Right lobe of liver (tissue), 6 donors: ENCODE data around the gene AGPAT2. TPM values are rescaled to one million over a fixed set of nuclear protein-coding genes. Genes with fewer than 3 reads are reported as not detected.

ENCODE experiments used
- ATAC-seq, 4 donors: fragments of 200-7000 bp; cut with Tn5 transposase; one replicate each; pipeline ENCODE4 v1.9.1; 2020; ENCODE audit warnings: mild to moderate bottlenecking in 4 of 4, moderate library complexity in 4 of 4
- DNase-seq, 3 donors: peaks; one replicate each; pipeline ENCODE4 v3.0.0-alpha.2; 2020
- H3K27ac ChIP-seq, 3 donors: fragments of 200-600 bp; one replicate each; pipeline ENCODE4 v1.8.0; 2022
- H3K27me3 ChIP-seq, 2 donors: fragments of 200-600 bp; one replicate each; pipeline ENCODE4 v1.8.0; 2022
- H3K36me3 ChIP-seq, 4 donors: fragments of 200-600 bp; sonication (generic) in 1 of 4; one replicate each; pipeline versions ENCODE4 v1.5.1 to v1.8.0; 2017 to 2022; ENCODE audit warnings: control low read depth in 1 of 4
- H3K4me1 ChIP-seq, 4 donors: fragments of 200-600 bp; sonication (generic) in 1 of 4; one replicate each; pipeline versions ENCODE4 v1.5.1 to v1.8.0; 2017 to 2022; ENCODE audit warnings: control low read depth in 1 of 4
- H3K4me3 ChIP-seq, 3 donors: fragments of 200-600 bp; one replicate each; pipeline ENCODE4 v1.8.0; 2022
- H3K9me3 ChIP-seq, 4 donors: fragments of 200-600 bp; sonication (generic) in 1 of 4; one replicate each; pipeline versions ENCODE4 v1.5.1 to v1.8.0; 2017 to 2022; ENCODE audit warnings: control low read depth in 1 of 4
- POLR2A ChIP-seq: fragments of 450-650 bp; IDR thresholded peaks from one replicate; pipeline ENCODE4 v1.6.1; 2017; ENCODE audit warnings: antibody characterized with exemption, mild to moderate bottlenecking
- WGBS: methylation state at CpG from one replicate; pipeline ENCODE4 v1.1.6; 2018; ENCODE audit warnings: low coverage, low lambda C conversion rate; ENCODE audit not compliant: insufficient coverage; ENCODE audit errors: missing lambda C conversion rate; 5-methylcytosine and 5-hydroxymethylcytosine counted together
- intact Hi-C, 2 donors: fragments of 100-400 bp; cut with DNase I; formaldehyde crosslinking; loops; one replicate each; pipeline versions ENCODE4 v1.11.2 to v1.14.1; 2022
- total RNA-seq, 6 experiments: library from RNA; depleted of rRNA in 2 of 6; stranded (reverse); fragments of >200 nt in 2 of 6; fragmentation: NEBNext Ultra II Directional in 3 of 6; extraction: Animal tissue kit (Norgen Biotek cat#: 25700) in 3 of 6; gene quantifications; one replicate each; pipeline versions ENCODE4 v1.1.0 to v1.2.4, GENCODE V29; 2016 to 2023
- TF ChIP-seq, protein P1 (sequence below), 4 donors: fragments of 200-600 bp in 3 of 4; fragments of 450-650 bp in 1 of 4; IDR thresholded peaks; one replicate each; pipeline versions ENCODE4 v1.5.1 to v1.8.0; 2016 to 2022; ENCODE audit warnings: antibody characterized with exemption in 4 of 4, mild to moderate bottlenecking in 2 of 4
- donor health status: DM: no; HTN: yes; CAD: no.
- donor health status: DM: no; HTN: no; CAD: no.
- donor health status: DM: no; HTN: no; CAD: no.
- donor health status: DM: no; HTN: yes; CAD: no.
- donor health status: DM: no; HTN: yes; CAD: no.

AGPAT2 gene
- total RNA-seq, 6 experiments from 2014 or later, result 117 to 379 (median 184) TPM

DNA sequence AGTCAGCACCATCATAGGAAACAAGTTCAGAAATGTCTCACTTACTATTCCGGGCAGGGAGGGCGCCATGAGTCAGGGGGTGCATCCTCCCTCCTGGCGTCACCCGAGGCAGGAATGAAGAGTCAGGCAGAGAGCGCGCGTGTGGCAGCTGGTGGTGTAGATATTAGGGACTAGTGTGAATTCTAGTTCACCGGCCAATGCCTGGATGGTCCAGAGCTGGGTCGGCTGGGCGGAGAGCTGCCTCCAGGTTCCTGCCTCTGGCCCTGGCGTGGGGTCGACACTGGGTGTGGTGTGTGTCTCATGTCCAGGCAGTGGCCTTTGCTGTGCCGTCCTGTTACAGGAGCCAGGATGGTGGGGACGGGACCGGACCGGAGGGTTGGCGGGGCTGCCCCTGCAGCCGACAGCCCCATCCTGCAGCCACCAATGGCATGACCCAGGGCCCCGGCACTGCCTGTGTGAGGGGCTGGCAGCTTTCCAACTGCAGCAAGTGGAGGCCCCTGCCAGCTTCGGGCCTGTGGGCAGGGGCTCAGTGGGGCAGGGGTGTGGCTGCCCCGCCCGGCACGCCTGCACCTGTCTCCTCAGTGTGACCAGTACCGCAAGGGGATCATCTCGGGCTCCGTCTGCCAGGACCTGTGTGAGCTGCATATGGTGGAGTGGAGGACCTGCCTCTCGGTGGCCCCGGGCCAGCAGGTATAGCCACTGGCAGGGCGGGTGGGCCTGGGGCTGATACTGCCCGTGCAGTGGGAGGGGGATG lies 34.3 kb upstream of the AGPAT2 start:
- Histone ChIP-seq H3K9me3 (no peaks in the 10 kb centered on the region), H3K27ac (no peak overlapping the region), H3K27me3 (no peaks in the 10 kb centered on the region), H3K4me3 (no peak overlapping the region), H3K4me1 (peaks cover 0 to 15% (median 4%) of the 10 kb centered on the region in 4 donors), H3K36me3 (peaks cover 0 to 39% (median 24%) of the 10 kb centered on the region in 4 donors)
- 79% methylated on average over 3 of the region's 30 CpGs for WGBS
- no peak for TF ChIP-seq POLR2A
- TF ChIP-seq, protein P1, sequence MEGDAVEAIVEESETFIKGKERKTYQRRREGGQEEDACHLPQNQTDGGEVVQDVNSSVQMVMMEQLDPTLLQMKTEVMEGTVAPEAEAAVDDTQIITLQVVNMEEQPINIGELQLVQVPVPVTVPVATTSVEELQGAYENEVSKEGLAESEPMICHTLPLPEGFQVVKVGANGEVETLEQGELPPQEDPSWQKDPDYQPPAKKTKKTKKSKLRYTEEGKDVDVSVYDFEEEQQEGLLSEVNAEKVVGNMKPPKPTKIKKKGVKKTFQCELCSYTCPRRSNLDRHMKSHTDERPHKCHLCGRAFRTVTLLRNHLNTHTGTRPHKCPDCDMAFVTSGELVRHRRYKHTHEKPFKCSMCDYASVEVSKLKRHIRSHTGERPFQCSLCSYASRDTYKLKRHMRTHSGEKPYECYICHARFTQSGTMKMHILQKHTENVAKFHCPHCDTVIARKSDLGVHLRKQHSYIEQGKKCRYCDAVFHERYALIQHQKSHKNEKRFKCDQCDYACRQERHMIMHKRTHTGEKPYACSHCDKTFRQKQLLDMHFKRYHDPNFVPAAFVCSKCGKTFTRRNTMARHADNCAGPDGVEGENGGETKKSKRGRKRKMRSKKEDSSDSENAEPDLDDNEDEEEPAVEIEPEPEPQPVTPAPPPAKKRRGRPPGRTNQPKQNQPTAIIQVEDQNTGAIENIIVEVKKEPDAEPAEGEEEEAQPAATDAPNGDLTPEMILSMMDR (IDR thresholded peaks at IDR 0.05), result no peak
- DNase-seq, result peak in 1 of 3 donors; percentile 55
- intact Hi-C loops, result no loop called here
- peak in 3 of 4 donors; percentile 6 to 17 (median 9) for ATAC-seq

DNA sequence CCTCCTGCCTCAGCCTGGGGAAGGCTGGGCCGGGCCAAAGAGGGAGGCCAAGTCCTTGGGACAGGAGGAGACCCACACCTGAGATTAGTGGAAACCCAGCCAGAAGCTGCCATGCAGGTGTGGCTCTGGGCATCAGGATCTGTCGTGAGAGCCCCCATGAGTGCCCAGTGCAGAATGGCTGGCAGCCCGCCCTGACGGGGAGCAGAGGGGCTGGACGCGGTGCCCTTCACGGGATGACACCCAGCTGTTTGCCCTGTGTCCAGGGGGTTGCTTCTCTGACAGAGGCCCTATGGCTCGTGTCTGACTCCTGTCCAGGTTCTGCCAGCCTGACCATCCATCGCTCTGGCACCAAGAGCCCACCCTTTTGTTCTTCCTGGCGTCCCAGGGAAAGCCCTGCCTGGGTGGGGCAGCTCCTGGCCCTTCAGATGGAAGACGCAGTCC lies 33.7 kb upstream of the AGPAT2 start:
- intact Hi-C loops, result no loop called here
- Histone ChIP-seq H3K9me3 (no peaks in the 10 kb centered on the region), H3K36me3 (peaks cover 0 to 36% (median 22%) of the 10 kb centered on the region in 4 donors), H3K27ac (no peak overlapping the region), H3K27me3 (no peaks in the 10 kb centered on the region), H3K4me3 (no peak overlapping the region), H3K4me1 (peaks cover 0 to 9% (median under 1%) of the 10 kb centered on the region in 4 donors)
- DNase-seq (no peak), ATAC-seq (peak in 1 of 4 donors; percentile 1)
- WGBS, result 60% methylated on average over 1 of the region's 11 CpGs
- TF ChIP-seq, protein P1 (IDR thresholded peaks at IDR 0.05), result no peak
- TF ChIP-seq POLR2A, result no peak

DNA sequence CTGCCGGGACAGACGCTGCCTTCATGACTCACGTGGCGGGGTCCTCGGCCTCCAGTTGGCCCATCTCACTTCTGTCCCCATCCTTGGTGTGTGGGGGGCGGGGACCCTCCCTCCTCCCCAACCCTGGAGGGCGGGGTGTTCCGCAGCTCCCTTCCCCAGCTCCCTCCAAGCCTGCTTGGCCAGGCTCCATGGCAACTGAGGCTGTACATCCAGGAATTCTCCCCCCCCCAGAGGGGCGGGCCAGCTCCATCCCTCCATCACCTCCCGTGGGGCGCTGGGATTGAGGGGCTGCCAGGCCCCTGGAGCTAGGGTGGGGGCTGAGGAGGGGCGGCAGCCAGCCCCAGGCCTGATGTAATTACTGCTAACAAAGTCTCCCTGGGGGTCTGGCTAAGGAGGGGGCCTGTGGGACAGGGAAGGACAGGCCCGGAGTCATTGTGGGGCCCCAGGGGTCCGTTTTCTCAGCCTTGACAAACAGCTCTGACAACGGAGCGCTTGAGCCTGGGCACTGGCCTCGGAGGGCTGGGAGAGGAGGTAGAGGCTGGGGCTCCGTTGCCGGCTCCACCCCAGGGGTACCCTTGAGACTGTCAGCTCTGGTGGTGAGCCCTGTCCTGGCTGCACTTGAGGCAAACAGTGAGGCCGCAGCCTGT lies 33.1 kb upstream of the AGPAT2 start:
- 73% methylated on average over 6 of the region's 20 CpGs for WGBS
- Histone ChIP-seq H3K27ac (no peak overlapping the region), H3K4me1 (peaks cover 0 to 5% (median 0%) of the 10 kb centered on the region in 4 donors), H3K9me3 (no peaks in the 10 kb centered on the region), H3K27me3 (no peaks in the 10 kb centered on the region), H3K4me3 (no peak overlapping the region), H3K36me3 (peaks cover 0 to 30% (median 19%) of the 10 kb centered on the region in 4 donors)
- ATAC-seq (peak in 1 of 4 donors; percentile 1), DNase-seq (no peak)
- intact Hi-C loops, result no loop called here
- no peak for TF ChIP-seq POLR2A
- TF ChIP-seq, protein P1 (IDR thresholded peaks at IDR 0.05), result no peak

DNA sequence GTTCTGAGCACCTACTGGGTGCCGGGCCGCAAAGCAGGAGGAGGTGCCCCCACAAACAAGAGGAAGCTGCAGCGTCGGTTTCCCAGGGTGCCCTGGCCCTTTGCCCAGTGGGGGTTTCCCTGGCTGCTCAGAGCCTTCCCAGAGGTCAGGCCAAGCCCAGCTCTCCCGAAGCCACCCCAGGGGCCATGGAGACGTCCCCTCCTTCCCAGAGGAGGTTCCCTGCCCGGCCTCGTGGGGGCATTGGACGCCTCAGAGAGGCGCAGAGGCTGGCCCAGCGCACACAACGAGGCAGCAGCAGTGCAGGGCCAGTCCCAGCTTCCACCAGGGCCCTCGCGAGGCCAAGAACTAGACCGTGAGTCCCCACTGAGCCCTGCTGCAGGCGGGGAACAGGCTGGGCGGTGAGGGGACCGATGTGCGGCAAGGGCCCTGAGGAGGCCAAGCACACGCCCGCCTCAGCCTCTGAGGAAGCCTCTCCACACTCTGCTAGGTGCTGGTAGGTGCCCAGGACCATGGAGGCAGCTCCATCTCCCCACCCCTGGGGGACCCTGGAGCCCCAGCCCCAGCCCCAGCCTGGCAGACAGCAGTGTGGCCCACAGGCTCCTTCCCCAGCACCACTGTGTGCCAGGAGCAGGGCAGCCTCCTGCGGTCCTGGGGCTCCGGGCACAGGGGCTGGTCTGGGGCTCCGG lies 32.1 kb upstream of the AGPAT2 start:
- Histone ChIP-seq H3K4me3 (no peak overlapping the region), H3K27me3 (no peaks in the 10 kb centered on the region), H3K27ac (no peak overlapping the region), H3K4me1 (peaks cover 0 to 5% (median 0%) of the 10 kb centered on the region in 4 donors), H3K36me3 (peaks cover 0 to 20% (median 12%) of the 10 kb centered on the region in 4 donors), H3K9me3 (no peaks in the 10 kb centered on the region)
- TF ChIP-seq POLR2A, result no peak
- TF ChIP-seq, protein P1 (IDR thresholded peaks at IDR 0.05), result no peak
- ATAC-seq (peak; percentile 8 to 27 (median 17)), DNase-seq (peak in 2 of 3 donors; percentile 60 to 64)
- intact Hi-C loops, result no loop called here
- WGBS, result no CpG with 5 or more reads among the region's 24 CpGs
